SK-N-SH (cell line): ENCODE measurements around the gene EIF1AD. TPM values are rescaled to one million over a fixed set of nuclear protein-coding genes. Genes with fewer than 3 reads are reported as not detected.

Experiments used
- CTCF ChIA-PET: fragments of 300-600, 350-600 bp; formaldehyde crosslinking; extraction: SDS; loops from one replicate; lab custom pipeline; 2021; lab: Yijun Ruan, JAX
- POLR2A ChIA-PET: fragments of 350-600 bp; sonication (Branson Sonifier 250); formaldehyde crosslinking; extraction: SDS; loops from one replicate; lab custom pipeline; 2020; ENCODE audit warnings: antibody characterized with exemption, inconsistent platforms; lab: Yijun Ruan, JAX
- DNase-seq: peaks from one replicate; pipeline ENCODE4 v3.0.0; 2012
- H2AFZ ChIP-seq: fragments of 200-600 bp; sonication (generic); 2 replicates; pipeline ENCODE4 v1.8.1; 2016; ENCODE audit warnings: antibody characterized with exemption, mild to moderate bottlenecking, low read depth
- H3F3A ChIP-seq: fragments of 200-600 bp; sonication (generic); replicated peaks from 2 replicates; pipeline ENCODE3; 2016; ENCODE audit warnings: antibody characterized with exemption, mild to moderate bottlenecking; ENCODE audit not compliant: insufficient read depth
- H3K27ac ChIP-seq, 2 experiments: fragments of 200-500 bp in 1 of 2; fragments of 200-600 bp in 1 of 2; sonication (Bioruptor generic) in 1 of 2; sonication (generic), shearing (Covaris generic) in 1 of 2; 2 replicates each; pipeline versions ENCODE4 v1.5.1 to v1.6.1; 2014 to 2016; ENCODE audit warnings: low read depth in 2 of 2, inconsistent platforms in 1 of 2, low read length in 1 of 2, mild to moderate bottlenecking in 1 of 2, mixed read lengths in 1 of 2
- H3K27me3 ChIP-seq: fragments of 200-600 bp; sonication (generic), shearing (Covaris generic); 2 replicates; pipeline ENCODE4 v1.6.1; 2016; ENCODE audit warnings: mixed run types; ENCODE audit not compliant: insufficient read depth
- H3K36me3 ChIP-seq, 2 experiments: fragments of 200-500 bp in 1 of 2; fragments of 200-600 bp in 1 of 2; sonication (Bioruptor generic) in 1 of 2; sonication (generic) in 1 of 2; replicated peaks in 1 of 2; 2 replicates each; pipeline versions ENCODE3 to v1.5.1; 2014 to 2016; ENCODE audit warnings: low read length in 1 of 2, mild to moderate bottlenecking in 1 of 2; ENCODE audit not compliant: insufficient read depth in 2 of 2, control insufficient read depth in 1 of 2
- H3K4me1 ChIP-seq, 2 experiments: fragments of 200-500 bp in 1 of 2; fragments of 200-600 bp in 1 of 2; sonication (Bioruptor generic) in 1 of 2; sonication (generic), shearing (Covaris generic) in 1 of 2; 2 replicates each; pipeline versions ENCODE4 v1.5.1 to v1.6.1; 2014 to 2016; ENCODE audit warnings: low read depth in 1 of 2, low read length in 1 of 2, mixed run types in 1 of 2; ENCODE audit not compliant: insufficient read depth in 2 of 2, control insufficient read depth in 1 of 2
- H3K4me2 ChIP-seq: fragments of 200-600 bp; sonication (generic), shearing (Covaris generic); 2 replicates; pipeline ENCODE4 v1.6.1; 2017; ENCODE audit warnings: mixed run types
- H3K4me3 ChIP-seq, 2 experiments: fragments of 200-500 bp in 1 of 2; fragments of 200-600 bp in 1 of 2; sonication (Bioruptor generic) in 1 of 2; sonication (generic), shearing (Covaris generic) in 1 of 2; 2 replicates each; pipeline versions ENCODE4 v1.5.1 to v1.8.1; 2014 to 2016; ENCODE audit warnings: low read depth in 2 of 2, inconsistent platforms in 1 of 2, low read length in 1 of 2, mild to moderate bottlenecking in 1 of 2, mixed read lengths in 1 of 2, moderate library complexity in 1 of 2
- H3K79me2 ChIP-seq: fragments of 200-600 bp; sonication (generic); 2 replicates; pipeline ENCODE4 v1.8.1; 2017; ENCODE audit warnings: mild to moderate bottlenecking; ENCODE audit not compliant: insufficient read depth
- H3K9ac ChIP-seq: fragments of 200-600 bp; sonication (generic); 2 replicates; pipeline ENCODE4 v1.6.1; 2017; ENCODE audit warnings: mixed run types
- H3K9me2 ChIP-seq: fragments of 200-600 bp; sonication (generic); 2 replicates; pipeline ENCODE4 v1.6.1; 2017; ENCODE audit warnings: mixed run types
- H3K9me3 ChIP-seq: fragments of 200-600 bp; sonication (generic); 2 replicates; pipeline ENCODE4 v1.6.1; 2017; ENCODE audit warnings: mixed run types, mild to moderate bottlenecking, moderate library complexity
- H4K20me1 ChIP-seq: fragments of 200-600 bp; sonication (generic); 2 replicates; pipeline ENCODE4 v1.6.1; 2017; ENCODE audit warnings: mild to moderate bottlenecking, mixed run types; ENCODE audit not compliant: insufficient read depth
- CHD2 ChIP-seq: fragments of 150-350 bp; IDR thresholded peaks from 2 replicates; pipeline ENCODE4 v1.6.1; 2018; ENCODE audit warnings: low read length; ENCODE audit not compliant: partially characterized antibody
- EZH2phosphoT487 ChIP-seq: fragments of 200-600 bp; sonication (generic); IDR thresholded peaks from 2 replicates; pipeline ENCODE4 v1.6.1; 2017; ENCODE audit warnings: low read depth, mixed run types, mild to moderate bottlenecking, antibody characterized with exemption, moderate library complexity, borderline replicate concordance
- FOXJ3 ChIP-seq: sonication (generic); formaldehyde crosslinking; IDR thresholded peaks from 2 replicates; pipeline ENCODE4 v1.5.1; 2020; ENCODE audit warnings: mild to moderate bottlenecking, missing genetic modification reagents
- JUND ChIP-seq: IDR thresholded peaks from 2 replicates; pipeline ENCODE4 v1.4.0; 2012
- MXI1 ChIP-seq: IDR thresholded peaks from 2 replicates; pipeline ENCODE4 v1.6.1; 2012; ENCODE audit warnings: mild to moderate bottlenecking, low read depth, low read length, improper control_type of control experiment
- NRF1 ChIP-seq: IDR thresholded peaks from 2 replicates; pipeline ENCODE4 v1.6.1; 2012; ENCODE audit warnings: low read depth, mild to moderate bottlenecking, low read length
- PBX3 ChIP-seq: IDR thresholded peaks from 2 replicates; pipeline ENCODE4; 2012
- POLR2AphosphoS5 ChIP-seq: IDR thresholded peaks from 2 replicates; pipeline ENCODE4 v1.6.1; 2012; ENCODE audit warnings: low read depth, low read length
- RCOR1 ChIP-seq: fragments of 150-350 bp; IDR thresholded peaks from 2 replicates; pipeline ENCODE4 v1.6.1; 2017; ENCODE audit warnings: antibody characterized with exemption, low read length
- RFX5 ChIP-seq: IDR thresholded peaks from 2 replicates; pipeline ENCODE4 v1.6.1; 2012; ENCODE audit warnings: mild to moderate bottlenecking, improper control_type of control experiment, low read length
- RXRA ChIP-seq: IDR thresholded peaks from 2 replicates; pipeline ENCODE4 v1.4.0; 2012; ENCODE audit warnings: low read depth, mild to moderate bottlenecking, borderline replicate concordance
- SIN3A ChIP-seq: IDR thresholded peaks from 2 replicates; pipeline ENCODE4 v1.6.1; 2012; ENCODE audit warnings: low read depth, mild to moderate bottlenecking, low read length, moderate library complexity, borderline replicate concordance
- SMC3 ChIP-seq: IDR thresholded peaks from 2 replicates; pipeline ENCODE4 v1.6.1; 2012; ENCODE audit warnings: low read depth, low read length, improper control_type of control experiment
- TAF1 ChIP-seq: IDR thresholded peaks from 2 replicates; pipeline ENCODE4 v1.6.1; 2012; ENCODE audit warnings: low read depth, mild to moderate bottlenecking, low read length, moderate library complexity, borderline replicate concordance
- TEAD4 ChIP-seq: IDR thresholded peaks from 2 replicates; pipeline ENCODE4 v1.4.0; 2012; ENCODE audit warnings: mild to moderate bottlenecking, borderline replicate concordance; ENCODE audit not compliant: insufficient read depth
- YY1 ChIP-seq: IDR thresholded peaks from 2 replicates; pipeline ENCODE4 v1.4.0; 2012; ENCODE audit warnings: low read depth, mild to moderate bottlenecking
- WGBS: methylation state at CpG from one replicate; pipeline ENCODE4 v1.1.6; 2017; ENCODE audit warnings: low lambda C conversion rate; 5-methylcytosine and 5-hydroxymethylcytosine counted together
- polyA plus RNA-seq, 3 experiments: library from polyadenylated mRNA; depleted of rRNA; stranded (reverse); fragments of >200 nt; gene quantifications; 2 replicates each; pipeline ENCODE4 v1.2.3, GENCODE V29; 2012
- TF ChIP-seq, protein P1 (sequence below): IDR thresholded peaks from 2 replicates; pipeline ENCODE4 v1.4.0; 2012; ENCODE audit warnings: low read depth
- TF ChIP-seq, protein P2 (sequence below): IDR thresholded peaks from 2 replicates; pipeline ENCODE4 v1.4.0; 2012; ENCODE audit warnings: low read depth, borderline replicate concordance

EIF1AD gene
- polyA plus RNA-seq, 1 of the 3 experiments (the other 2 are of a cell fraction): 28.9 TPM

GRCh38 chr11:66036334-66036710 lies 34.4 kb upstream of the EIF1AD start:
- no peaks in the 10 kb centered on the region for H3K9me2 ChIP-seq
- H3K4me1 ChIP-seq: no peaks in the 10 kb centered on the region
- ChIA-PET POLR2A (no interaction called here), CTCF (interaction anchor here (0.8 to 8.8 kb wide), 6 partner anchors 9 to 325 kb away, joined by 3 to 55 read pairs (median 4); partner anchors contain the start of gene CATSPER1)
- H3K4me3 ChIP-seq: no peak overlapping the region
- H3K27me3 ChIP-seq: no peaks in the 10 kb centered on the region
- no peak overlapping the region for H3K4me2 ChIP-seq
- H3K79me2 ChIP-seq: no peaks in the 10 kb centered on the region
- H2AFZ ChIP-seq: no peak overlapping the region
- no peaks in the 10 kb centered on the region for H4K20me1 ChIP-seq
- DNase-seq: no peak
- 63% methylated on average over 5 of the region's 5 CpGs for WGBS
- H3K9me3 ChIP-seq: no peaks in the 10 kb centered on the region
- no peak overlapping the region for H3K9ac ChIP-seq
- H3K36me3 ChIP-seq: peaks cover 0 to 3% of the 10 kb centered on the region in 2 experiments
- no peaks in the 10 kb centered on the region for H3F3A ChIP-seq
- H3K27ac ChIP-seq: no peak overlapping the region
- TF ChIP-seq TAF1 (no peak), MXI1 (no peak), YY1 (no peak), SIN3A (no peak), SMC3 (no peak), PBX3 (no peak), RFX5 (no peak), FOXJ3 (CRISPR knock-in tag) (no peak), NRF1 (no peak), RCOR1 (no peak), TEAD4 (no peak), POLR2AphosphoS5 (no peak), JUND (no peak), RXRA (no peak), EZH2phosphoT487 (no peak), CHD2 (no peak)
- TF ChIP-seq, protein P1, sequence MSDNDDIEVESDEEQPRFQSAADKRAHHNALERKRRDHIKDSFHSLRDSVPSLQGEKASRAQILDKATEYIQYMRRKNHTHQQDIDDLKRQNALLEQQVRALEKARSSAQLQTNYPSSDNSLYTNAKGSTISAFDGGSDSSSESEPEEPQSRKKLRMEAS: no peak
- TF ChIP-seq, protein P2, sequence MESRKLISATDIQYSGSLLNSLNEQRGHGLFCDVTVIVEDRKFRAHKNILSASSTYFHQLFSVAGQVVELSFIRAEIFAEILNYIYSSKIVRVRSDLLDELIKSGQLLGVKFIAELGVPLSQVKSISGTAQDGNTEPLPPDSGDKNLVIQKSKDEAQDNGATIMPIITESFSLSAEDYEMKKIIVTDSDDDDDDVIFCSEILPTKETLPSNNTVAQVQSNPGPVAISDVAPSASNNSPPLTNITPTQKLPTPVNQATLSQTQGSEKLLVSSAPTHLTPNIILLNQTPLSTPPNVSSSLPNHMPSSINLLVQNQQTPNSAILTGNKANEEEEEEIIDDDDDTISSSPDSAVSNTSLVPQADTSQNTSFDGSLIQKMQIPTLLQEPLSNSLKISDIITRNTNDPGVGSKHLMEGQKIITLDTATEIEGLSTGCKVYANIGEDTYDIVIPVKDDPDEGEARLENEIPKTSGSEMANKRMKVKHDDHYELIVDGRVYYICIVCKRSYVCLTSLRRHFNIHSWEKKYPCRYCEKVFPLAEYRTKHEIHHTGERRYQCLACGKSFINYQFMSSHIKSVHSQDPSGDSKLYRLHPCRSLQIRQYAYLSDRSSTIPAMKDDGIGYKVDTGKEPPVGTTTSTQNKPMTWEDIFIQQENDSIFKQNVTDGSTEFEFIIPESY: no peak
